ENCODE data around the gene NTM.

The NTM gene

DNA sequence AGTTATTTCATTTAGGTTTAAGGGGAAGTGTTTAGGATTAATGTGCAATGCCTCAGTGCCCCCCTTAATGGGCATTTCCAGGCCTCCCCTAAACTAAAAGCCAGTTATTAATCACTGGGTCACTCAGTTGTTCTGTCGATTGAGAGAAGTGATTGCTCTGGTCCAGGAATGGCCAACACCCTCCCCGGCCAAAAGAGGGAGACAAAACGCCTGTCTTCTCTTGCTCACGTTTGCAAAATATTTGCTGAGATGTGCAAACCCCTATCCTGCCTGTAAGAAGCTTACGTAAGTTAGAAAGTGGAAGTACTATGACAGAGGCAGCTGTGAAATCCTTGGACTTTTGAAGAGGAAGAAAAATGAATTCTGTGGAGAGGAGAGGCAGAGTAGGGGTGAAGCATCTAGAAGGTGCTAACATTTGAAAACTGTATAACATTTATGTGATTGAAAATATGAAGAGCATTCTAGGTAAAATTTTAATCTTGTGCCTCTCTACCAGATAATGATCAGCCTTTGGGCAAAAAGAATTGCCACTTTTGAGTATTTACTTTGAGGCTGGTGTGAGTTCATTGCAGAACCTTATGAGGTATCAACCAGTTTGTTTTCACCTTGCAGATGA is 37.7 kb downstream of the NTM start:
- no peaks in the 10 kb centered on the region for H3K9me2 ChIP-seq (replicated peaks; ENCODE audit: control insufficient read depth, low read length)
- H4K20me1 ChIP-seq (ENCODE audit: control insufficient read depth, insufficient read depth, low read depth, low read length): no peaks in the 10 kb centered on the region
- TF ChIP-seq, protein P1, sequence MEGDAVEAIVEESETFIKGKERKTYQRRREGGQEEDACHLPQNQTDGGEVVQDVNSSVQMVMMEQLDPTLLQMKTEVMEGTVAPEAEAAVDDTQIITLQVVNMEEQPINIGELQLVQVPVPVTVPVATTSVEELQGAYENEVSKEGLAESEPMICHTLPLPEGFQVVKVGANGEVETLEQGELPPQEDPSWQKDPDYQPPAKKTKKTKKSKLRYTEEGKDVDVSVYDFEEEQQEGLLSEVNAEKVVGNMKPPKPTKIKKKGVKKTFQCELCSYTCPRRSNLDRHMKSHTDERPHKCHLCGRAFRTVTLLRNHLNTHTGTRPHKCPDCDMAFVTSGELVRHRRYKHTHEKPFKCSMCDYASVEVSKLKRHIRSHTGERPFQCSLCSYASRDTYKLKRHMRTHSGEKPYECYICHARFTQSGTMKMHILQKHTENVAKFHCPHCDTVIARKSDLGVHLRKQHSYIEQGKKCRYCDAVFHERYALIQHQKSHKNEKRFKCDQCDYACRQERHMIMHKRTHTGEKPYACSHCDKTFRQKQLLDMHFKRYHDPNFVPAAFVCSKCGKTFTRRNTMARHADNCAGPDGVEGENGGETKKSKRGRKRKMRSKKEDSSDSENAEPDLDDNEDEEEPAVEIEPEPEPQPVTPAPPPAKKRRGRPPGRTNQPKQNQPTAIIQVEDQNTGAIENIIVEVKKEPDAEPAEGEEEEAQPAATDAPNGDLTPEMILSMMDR (IDR thresholded peaks at IDR 0.05; ENCODE audit: low read depth, low read length, poor library complexity, severe bottlenecking): peak; percentile 54
- TF ChIP-seq EZH2phosphoT487 (IDR thresholded peaks at IDR 0.05; ENCODE audit: borderline replicate concordance, low read length): no peak
- no peaks in the 10 kb centered on the region for H3K27me3 ChIP-seq (ENCODE audit: control insufficient read depth, low read length)
- no peak overlapping the region for H3K4me3 ChIP-seq (ENCODE audit: low read length)
- H3K36me3 ChIP-seq (ENCODE audit: control insufficient read depth, low read length): no peaks in the 10 kb centered on the region
- H3K9me3 ChIP-seq (ENCODE audit: control insufficient read depth, insufficient read depth, low read length): no peaks in the 10 kb centered on the region
- H3K27ac ChIP-seq (ENCODE audit: low read depth, low read length): no peak overlapping the region
- H3K4me2 ChIP-seq (ENCODE audit: low read length): no peak overlapping the region
- H3F3A ChIP-seq (ENCODE audit: control insufficient read depth, insufficient read depth): no peaks in the 10 kb centered on the region
- no peaks in the 10 kb centered on the region for H3K4me1 ChIP-seq (ENCODE audit: control insufficient read depth, low read length)
- H3K79me2 ChIP-seq (ENCODE audit: control insufficient read depth, low read length): no peaks in the 10 kb centered on the region

DNA sequence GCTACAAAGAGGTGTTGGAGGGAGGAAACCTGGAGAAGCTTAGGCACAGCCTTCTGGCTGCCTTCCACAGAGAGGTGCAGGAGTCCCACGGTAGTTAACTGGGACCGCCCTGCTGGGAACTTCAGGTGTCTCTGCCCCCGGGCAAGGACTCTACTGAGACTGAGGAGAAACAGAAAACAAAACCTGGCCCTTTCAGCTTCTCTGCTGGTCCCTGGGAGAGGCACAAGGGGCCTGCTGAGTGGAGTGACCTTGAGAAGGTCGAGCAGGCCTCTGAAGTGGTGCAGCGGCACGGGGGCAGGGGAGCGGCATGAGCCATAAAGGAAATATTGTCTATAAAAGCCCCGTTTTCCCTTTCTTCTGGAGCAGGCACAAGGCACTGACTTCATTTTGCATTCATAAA is 38.9 kb downstream of the NTM start:
- H3K4me3 ChIP-seq (ENCODE audit: low read length): no peak overlapping the region
- TF ChIP-seq, protein P1 (IDR thresholded peaks at IDR 0.05; ENCODE audit: low read depth, low read length, poor library complexity, severe bottlenecking): no peak
- TF ChIP-seq EZH2phosphoT487 (IDR thresholded peaks at IDR 0.05; ENCODE audit: borderline replicate concordance, low read length): no peak
- H3K4me1 ChIP-seq (ENCODE audit: control insufficient read depth, low read length): no peaks in the 10 kb centered on the region
- no peaks in the 10 kb centered on the region for H3K9me2 ChIP-seq (replicated peaks; ENCODE audit: control insufficient read depth, low read length)
- no peaks in the 10 kb centered on the region for H3K27me3 ChIP-seq (ENCODE audit: control insufficient read depth, low read length)
- no peaks in the 10 kb centered on the region for H3K79me2 ChIP-seq (ENCODE audit: control insufficient read depth, low read length)
- no peaks in the 10 kb centered on the region for H4K20me1 ChIP-seq (ENCODE audit: control insufficient read depth, insufficient read depth, low read depth, low read length)
- H3F3A ChIP-seq (ENCODE audit: control insufficient read depth, insufficient read depth): no peaks in the 10 kb centered on the region
- H3K4me2 ChIP-seq (ENCODE audit: low read length): no peak overlapping the region
- no peak overlapping the region for H3K27ac ChIP-seq (ENCODE audit: low read depth, low read length)
- H3K9me3 ChIP-seq (ENCODE audit: control insufficient read depth, insufficient read depth, low read length): no peaks in the 10 kb centered on the region
- no peaks in the 10 kb centered on the region for H3K36me3 ChIP-seq (ENCODE audit: control insufficient read depth, low read length)

DNA sequence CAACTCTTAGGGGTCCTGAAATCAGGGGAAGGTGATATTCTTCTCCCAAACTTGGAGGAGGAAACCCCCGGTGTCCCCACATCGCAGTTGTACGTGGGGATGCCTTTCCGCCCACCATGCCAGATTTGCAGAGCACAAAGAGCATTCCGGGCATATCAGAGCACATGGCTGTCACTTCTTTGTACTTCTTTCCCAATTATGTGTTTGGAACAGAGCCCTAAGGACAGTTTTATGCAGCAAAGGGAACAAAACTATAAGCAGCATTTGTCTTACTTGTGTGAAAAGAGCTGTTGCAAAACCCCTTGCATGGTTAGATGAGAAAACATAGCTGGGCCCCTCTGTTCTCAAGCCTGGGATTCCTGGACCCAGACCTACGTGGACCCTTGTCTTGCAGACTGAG is 41.2 kb downstream of the NTM start:
- no peak overlapping the region for H3K4me2 ChIP-seq (ENCODE audit: low read length)
- no peaks in the 10 kb centered on the region for H3K9me2 ChIP-seq (replicated peaks; ENCODE audit: control insufficient read depth, low read length)
- H3K36me3 ChIP-seq (ENCODE audit: control insufficient read depth, low read length): no peaks in the 10 kb centered on the region
- H3F3A ChIP-seq (ENCODE audit: control insufficient read depth, insufficient read depth): no peaks in the 10 kb centered on the region
- H3K27me3 ChIP-seq (ENCODE audit: control insufficient read depth, low read length): no peaks in the 10 kb centered on the region
- H3K27ac ChIP-seq (ENCODE audit: low read depth, low read length): no peak overlapping the region
- no peaks in the 10 kb centered on the region for H3K9me3 ChIP-seq (ENCODE audit: control insufficient read depth, insufficient read depth, low read length)
- TF ChIP-seq, protein P1 (IDR thresholded peaks at IDR 0.05; ENCODE audit: low read depth, low read length, poor library complexity, severe bottlenecking): no peak
- TF ChIP-seq EZH2phosphoT487 (IDR thresholded peaks at IDR 0.05; ENCODE audit: borderline replicate concordance, low read length): no peak
- H3K79me2 ChIP-seq (ENCODE audit: control insufficient read depth, low read length): no peaks in the 10 kb centered on the region
- no peak overlapping the region for H3K4me3 ChIP-seq (ENCODE audit: low read length)
- no peaks in the 10 kb centered on the region for H3K4me1 ChIP-seq (ENCODE audit: control insufficient read depth, low read length)
- no peaks in the 10 kb centered on the region for H4K20me1 ChIP-seq (ENCODE audit: control insufficient read depth, insufficient read depth, low read depth, low read length)
